ENCODE data around the gene MDN1. TPM values are rescaled to one million over a fixed set of nuclear protein-coding genes. Genes with fewer than 3 reads are reported as not detected.

MDN1 gene
- total and polyA plus RNA-seq, 2 of the 8 experiments (the other 6 are each of a cell fraction or from before 2014, with no cell fraction given): 53.5 to 179 TPM

- Histone ChIP-seq H3K79me1 (ENCODE audit: low read depth, low read length) (no peaks in the 10 kb centered on the region), H3K36me3 (ENCODE audit: control insufficient read depth in 2 of 4, insufficient read depth in 4 of 4, low read length in 3 of 4) (peaks cover 26 to 87% (median 62%) of the 10 kb centered on the region in 4 experiments), H3K27ac (ENCODE audit: low read depth, low read length) (peak overlapping the region; percentile 45), H2AK5ac (ENCODE audit: low read depth, low read length) (no peak overlapping the region), H3K56ac (replicated peaks; ENCODE audit: insufficient read length, low read depth, low read length) (no peak overlapping the region), H2BK5ac (ENCODE audit: low read depth, low read length) (no peak overlapping the region), H2BK12ac (ENCODE audit: low read depth, low read length) (no peak overlapping the region), H3K4me3 (ENCODE audit: extremely low read depth in 1 of 4, insufficient read depth in 2 of 4, low read depth in 3 of 4, low read length in 4 of 4) (no peak overlapping the region), H2BK20ac (ENCODE audit: low read length) (no peak overlapping the region), H2AFZ (ENCODE audit: low read length) (no peak overlapping the region), H3K27me3 (replicated peaks in 1 of 4; ENCODE audit: control insufficient read depth in 3 of 4, extremely low read depth in 1 of 4, insufficient read depth in 3 of 4, low read length in 3 of 4) (no peaks in the 10 kb centered on the region), H3K79me2 (ENCODE audit: control insufficient read depth in 1 of 2, insufficient read depth in 2 of 2, low read length in 2 of 2) (no peaks in the 10 kb centered on the region), H4K91ac (replicated peaks; ENCODE audit: insufficient read length, low read length) (no peak overlapping the region), H3K23ac (ENCODE audit: insufficient read length) (no peak overlapping the region), H4K20me1 (replicated peaks in 1 of 2; ENCODE audit: control insufficient read depth in 1 of 2, insufficient read depth in 2 of 2, low read length in 2 of 2) (peaks cover 0 to 3% of the 10 kb centered on the region in 2 experiments), H4K5ac (ENCODE audit: insufficient read length, low read depth, low read length) (no peak overlapping the region), H3K4ac (replicated peaks; ENCODE audit: insufficient read length, low read depth, low read length) (no peak overlapping the region), H2BK15ac (ENCODE audit: low read length) (no peak overlapping the region), H4K8ac (ENCODE audit: extremely low read depth, insufficient read depth, low read length) (no peak overlapping the region), H3K9me3 (ENCODE audit: insufficient read depth in 2 of 2, low read depth in 1 of 2, low read length in 1 of 2) (no peaks in the 10 kb centered on the region), H2BK120ac (replicated peaks; ENCODE audit: low read depth, low read length) (no peak overlapping the region), H3K18ac (ENCODE audit: extremely low read depth, low read length) (no peak overlapping the region), H3K23me2 (ENCODE audit: low read depth, low read length) (no peaks in the 10 kb centered on the region), H3K9ac (replicated peaks in 1 of 4; ENCODE audit: extremely low read depth in 1 of 4, low read depth in 3 of 4, low read length in 3 of 4) (no peak overlapping the region), H3K4me1 (replicated peaks in 1 of 4; ENCODE audit: control insufficient read depth in 3 of 4, insufficient read depth in 4 of 4, low read length in 3 of 4) (no peaks in the 10 kb centered on the region), H3K14ac (ENCODE audit: insufficient read length) (no peak overlapping the region), H3K4me2 (ENCODE audit: insufficient read depth in 1 of 2, low read depth in 2 of 2, low read length in 2 of 2) (no peak overlapping the region)
- ChIA-PET CTCF (ENCODE audit: partially characterized antibody) (interaction anchor here (0.9 kb wide), 1 partner anchor 14 kb away, joined by 4 read pairs; no protein-coding TSS in a partner anchor), POLR2A (ENCODE audit: partially characterized antibody) (interaction anchor here (0.7 kb wide), 1 partner anchor 13 kb away, joined by 3 read pairs; no protein-coding TSS in a partner anchor)
- WGBS, 2 experiments (ENCODE audit: extremely low coverage in 1 of 2, insufficient coverage in 1 of 2, insufficient read length in 1 of 2, insufficient replicate concordance in 2 of 2, low coverage in 1 of 2, low lambda C conversion rate in 2 of 2, missing lambda C conversion rate in 1 of 2): 95% methylated on average over 1 of the region's 1 CpG; no CpG with 5 or more reads in 1 of the 2 experiments
- FAIRE-seq (no peak), DNase-seq (ENCODE audit: low read depth in 1 of 2, low spot score in 2 of 2) (no peak)
- TF ChIP-seq POU5F1 (IDR thresholded peaks at IDR 0.05; ENCODE audit: low read depth, low read length) (no peak), MAFK (IDR thresholded peaks at IDR 0.05; ENCODE audit: low read depth, low read length) (no peak)
Observed at GRCh38 chr6:89782222-89782621, 37.4 kb downstream of the MDN1 start.
